Left lung (tissue), 10 donors: ENCODE results near the gene MBIP. TPM values are rescaled to one million over a fixed set of nuclear protein-coding genes. Genes with fewer than 3 reads are reported as not detected.

Experiments
- ATAC-seq: fragments of 200-7000 bp; cut with Tn5 transposase; one replicate; pipeline ENCODE4 v1.9.1; 2020; ENCODE audit warnings: moderate library complexity
- DNase-seq, 4 donors: peaks; one replicate each; pipeline ENCODE4 v3.0.0-alpha.2; 2013 to 2020
- H3K27ac ChIP-seq, 2 donors: fragments of 200-600 bp; sonication (generic) in 1 of 2; one replicate each; pipeline versions ENCODE4 v1.5.0 to v1.8.0; 2020 to 2021
- H3K27me3 ChIP-seq, 2 donors: fragments of 200-600 bp; sonication (generic) in 1 of 2; one replicate each; pipeline versions ENCODE4 v1.5.0 to v1.8.0; 2020 to 2021
- H3K36me3 ChIP-seq, 2 donors: fragments of 200-600 bp; sonication (generic) in 1 of 2; one replicate each; pipeline versions ENCODE4 v1.5.0 to v1.8.0; 2020 to 2021
- H3K4me1 ChIP-seq, 2 donors: fragments of 200-600 bp; one replicate each; pipeline ENCODE4 v1.8.0; 2021
- H3K4me3 ChIP-seq, 2 donors: fragments of 200-600 bp; sonication (generic) in 1 of 2; one replicate each; pipeline versions ENCODE4 v1.5.0 to v1.8.0; 2020 to 2021; ENCODE audit warnings: mild to moderate bottlenecking in 1 of 2
- H3K9me3 ChIP-seq, 2 donors: fragments of 200-600 bp; sonication (generic) in 1 of 2; one replicate each; pipeline versions ENCODE4 v1.5.0 to v1.8.0; 2020 to 2021
- CTCF ChIP-seq, 2 donors: fragments of 200-600 bp; sonication (generic) in 1 of 2; IDR thresholded peaks; one replicate each; pipeline versions ENCODE4 v1.5.0 to v1.8.0; 2021; ENCODE audit warnings: antibody characterized with exemption in 2 of 2
- intact Hi-C, 2 donors: fragments of 100-400 bp; cut with DNase I; formaldehyde crosslinking; loops; one replicate each; pipeline versions ENCODE4 v1.11.2 to v1.14.2; 2022
- polyA plus RNA-seq, 6 donors: library from polyadenylated mRNA; unstranded; fragments of 120-200 nt; gene quantifications; one replicate each; pipeline ENCODE4 v1.2.1, GENCODE V29; 2013; ENCODE audit not compliant: insufficient read length in 6 of 6
- total RNA-seq, 2 donors: library from RNA; stranded (reverse); fragmentation: NEBNext Ultra II Directional; extraction: Animal tissue kit (Norgen Biotek cat#: 25700); gene quantifications; one replicate each; pipeline ENCODE4 v1.2.1, GENCODE V29; 2021
- donor health status: DM: no; HTN: yes; CAD: no.
- donor health status: DM: no; HTN: no; CAD: no.

MBIP gene
- total and polyA plus RNA-seq, 8 donors: 85.1 to 188 (median 151) TPM

DNA sequence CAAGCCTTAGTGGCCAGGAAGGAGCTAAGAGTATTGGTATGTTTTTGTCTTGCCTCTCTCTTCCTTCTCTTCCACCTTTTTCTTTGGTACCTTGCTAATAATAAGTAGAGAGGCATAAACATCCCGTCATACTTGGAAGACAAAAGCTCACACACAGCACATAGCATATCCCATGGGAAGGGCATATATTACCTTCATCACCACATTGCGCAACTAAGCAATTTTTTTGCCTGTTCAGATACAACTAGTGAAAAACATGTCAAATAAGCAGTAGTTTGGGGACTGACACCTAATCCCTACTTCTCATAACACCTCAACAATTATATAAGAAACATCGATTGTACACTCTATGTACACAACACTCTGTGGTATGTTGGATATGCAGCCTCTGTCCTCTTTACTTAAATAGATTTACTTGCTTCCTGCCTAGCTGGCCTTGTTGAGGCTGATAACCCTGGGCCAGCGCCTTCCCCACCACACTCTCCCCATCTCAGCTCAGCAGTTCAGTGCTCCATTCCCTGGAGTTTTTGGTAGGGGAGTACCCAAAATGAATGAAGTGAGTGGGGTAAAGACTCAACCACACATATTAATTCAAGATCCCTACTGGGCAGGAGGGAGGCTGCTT is 35.4 kb downstream of the MBIP start:
- Histone ChIP-seq H3K27ac (no peak overlapping the region), H3K36me3 (no peaks in the 10 kb centered on the region), H3K9me3 (no peaks in the 10 kb centered on the region), H3K27me3 (no peaks in the 10 kb centered on the region), H3K4me3 (no peak overlapping the region), H3K4me1 (no peaks in the 10 kb centered on the region)
- DNase-seq (no peak), ATAC-seq (no peak)
- TF ChIP-seq CTCF (IDR thresholded peaks at IDR 0.05): no peak
- intact Hi-C loops: no loop called here

DNA sequence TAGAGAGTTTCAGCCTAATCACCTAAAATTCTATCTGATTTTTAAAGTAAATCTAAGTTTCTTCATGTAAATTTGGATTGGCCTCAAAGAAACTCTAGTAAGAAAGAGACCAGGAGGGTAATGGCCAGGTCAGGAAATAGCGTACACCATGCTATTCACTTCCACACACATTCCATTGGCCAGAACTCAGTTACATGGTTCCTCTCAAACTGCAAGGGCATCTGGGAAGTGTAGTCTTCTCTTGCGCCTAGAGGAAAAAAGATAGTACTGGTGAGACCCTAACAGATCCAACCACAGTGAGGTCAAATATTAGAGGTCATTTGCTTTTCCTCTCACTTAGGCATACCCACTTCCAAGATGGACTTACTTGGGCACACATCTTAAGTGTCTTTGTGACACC is 39.1 kb downstream of the MBIP start:
- intact Hi-C loops: no loop called here
- Histone ChIP-seq H3K4me3 (no peak overlapping the region), H3K4me1 (no peaks in the 10 kb centered on the region), H3K27me3 (peaks cover 4 to 25% of the 10 kb centered on the region in 2 donors), H3K36me3 (no peaks in the 10 kb centered on the region), H3K9me3 (no peaks in the 10 kb centered on the region), H3K27ac (no peak overlapping the region)
- ATAC-seq: no peak
- no peak for TF ChIP-seq CTCF (IDR thresholded peaks at IDR 0.05)
- no peak for DNase-seq

DNA sequence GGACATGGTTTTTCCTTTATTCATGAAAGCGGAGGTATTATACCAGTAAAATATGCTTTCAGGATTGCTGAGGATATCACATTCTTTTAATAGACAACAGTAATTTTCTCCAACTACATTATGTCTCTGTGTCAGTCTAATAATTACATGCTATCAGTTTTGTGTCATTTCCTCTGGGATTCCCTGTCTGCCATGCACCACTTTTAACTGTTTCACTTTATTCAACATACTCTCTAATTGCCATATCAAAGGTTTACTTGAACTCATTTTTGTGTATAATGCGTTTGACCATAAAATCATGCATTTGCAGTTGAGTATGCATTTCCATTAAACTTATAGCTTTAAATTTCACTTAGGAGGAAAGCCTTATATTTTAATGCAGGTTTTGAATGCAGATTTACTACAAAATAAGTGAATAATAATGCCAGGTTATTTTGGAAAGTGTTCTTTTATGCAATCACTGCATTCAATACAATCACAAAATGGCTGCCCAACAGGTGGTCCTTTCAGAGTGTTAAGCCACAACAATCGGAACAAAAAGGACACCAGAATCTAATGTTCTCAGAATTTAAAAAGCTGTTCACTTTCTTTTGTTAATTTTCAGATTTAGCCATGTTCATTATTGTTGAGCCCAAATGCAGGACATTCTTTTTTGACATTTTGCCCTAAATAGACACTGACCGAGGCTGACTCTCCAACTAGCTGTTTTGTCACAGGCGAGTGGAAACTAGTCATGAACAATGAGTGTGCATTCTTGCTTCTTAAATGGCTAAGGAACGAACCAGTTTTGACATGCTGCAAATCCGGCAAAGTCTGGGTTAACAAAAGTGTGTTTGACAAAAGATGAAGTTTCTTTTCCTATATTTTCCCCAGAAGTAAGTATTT is 40.9 kb downstream of the MBIP start:
- no peak for ATAC-seq
- Histone ChIP-seq H3K36me3 (no peaks in the 10 kb centered on the region), H3K4me1 (no peaks in the 10 kb centered on the region), H3K27me3 (peaks cover 4 to 37% of the 10 kb centered on the region in 2 donors), H3K9me3 (no peaks in the 10 kb centered on the region), H3K4me3 (no peak overlapping the region), H3K27ac (no peak overlapping the region)
- DNase-seq: no peak
- TF ChIP-seq CTCF (IDR thresholded peaks at IDR 0.05): no peak
- intact Hi-C loops: no loop called here

DNA sequence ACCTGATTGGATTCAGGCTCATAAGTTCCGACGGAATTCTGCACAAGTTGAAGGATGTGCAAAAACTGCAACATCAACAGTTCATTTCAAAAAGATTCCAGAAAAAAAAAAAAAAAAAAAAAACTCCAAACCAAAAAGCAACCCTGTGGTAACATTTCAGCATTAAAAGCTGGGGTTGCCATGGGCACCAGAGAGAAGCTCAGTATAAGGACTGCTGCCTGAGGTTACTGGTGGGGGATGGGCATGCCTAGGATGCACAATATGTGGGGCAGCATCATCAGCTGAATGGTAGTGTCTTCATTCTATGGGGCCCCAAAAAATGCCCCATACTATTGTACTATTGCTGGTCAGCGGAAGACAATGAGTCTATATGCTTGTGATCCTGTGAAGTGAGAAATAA is 44.7 kb downstream of the MBIP start:
- Histone ChIP-seq H3K27me3 (peaks cover 18 to 75% of the 10 kb centered on the region in 2 donors), H3K36me3 (no peaks in the 10 kb centered on the region), H3K4me1 (peaks cover 0 to 3% of the 10 kb centered on the region in 2 donors), H3K9me3 (no peaks in the 10 kb centered on the region), H3K4me3 (no peak overlapping the region), H3K27ac (no peak overlapping the region)
- TF ChIP-seq CTCF (IDR thresholded peaks at IDR 0.05): no peak
- no peak for ATAC-seq
- intact Hi-C loops: no loop called here
- DNase-seq: no peak
